Esophagus squamous epithelium (tissue), 4 donors: ENCODE results near the gene CDH13.

ENCODE experiments used
- CTCF ChIP-seq, 6 experiments: fragments of 450-650 bp in 4 of 6; fragments of 200-600 bp in 2 of 6; sonication (generic) in 2 of 6; IDR thresholded peaks; one replicate each; pipeline ENCODE4 v1.5.1; 2016 to 2019; ENCODE audit warnings: antibody characterized with exemption in 6 of 6, mild to moderate bottlenecking in 4 of 6, moderate library complexity in 4 of 6
- POLR2A ChIP-seq, 4 donors: fragments of 450-650 bp; IDR thresholded peaks; one replicate each; pipeline ENCODE4 v1.6.1; 2017; ENCODE audit warnings: antibody characterized with exemption in 4 of 4, mild to moderate bottlenecking in 4 of 4, moderate library complexity in 3 of 4

- no peak for TF ChIP-seq POLR2A (IDR thresholded peaks at IDR 0.05)
- no peak for TF ChIP-seq CTCF (IDR thresholded peaks at IDR 0.05)
Observed at GRCh38 chr16:83705856-83706255, 1079.1 kb downstream of the CDH13 start.
